Large intestine (tissue), 3 donors: ENCODE data around the gene OR52M1. TPM values are rescaled to one million over a fixed set of nuclear protein-coding genes. Genes with fewer than 3 reads are reported as not detected.
"Not testable (repeated sequence)": the region's sequence is repeated elsewhere in the genome, so short reads cannot be mapped to it uniquely, and the experiment has no call there.

ENCODE experiments used
- DNase-seq, 2 donors: peaks; one replicate each; pipeline versions ENCODE4 v3.0.0 to v3.0.0-alpha.2; 2013
- H3K27ac ChIP-seq: one replicate; pipeline ENCODE4 v1.5.1; 2013; ENCODE audit warnings: low read length
- H3K27me3 ChIP-seq: 2 replicates; pipeline ENCODE4 v1.6.1; 2013; ENCODE audit warnings: low read length; ENCODE audit not compliant: control insufficient read depth, insufficient read depth
- H3K36me3 ChIP-seq: 2 replicates; pipeline ENCODE4 v1.6.1; 2013; ENCODE audit warnings: low read length; ENCODE audit not compliant: control insufficient read depth, insufficient read depth
- H3K4me1 ChIP-seq: one replicate; pipeline ENCODE4 v1.6.1; 2013; ENCODE audit warnings: low read length; ENCODE audit not compliant: control insufficient read depth, insufficient read depth
- H3K4me3 ChIP-seq: one replicate; pipeline ENCODE4 v1.5.1; 2013; ENCODE audit warnings: low read length
- H3K9me3 ChIP-seq: one replicate; pipeline ENCODE4 v1.6.1; 2013; ENCODE audit warnings: mild to moderate bottlenecking, low read depth, low read length, moderate library complexity; ENCODE audit not compliant: control insufficient read depth
- WGBS: methylation state at CpG from one replicate; pipeline ENCODE4 v1.1.5; 2013; ENCODE audit warnings: low lambda C conversion rate; ENCODE audit not compliant: insufficient coverage; 5-methylcytosine and 5-hydroxymethylcytosine counted together
- polyA plus RNA-seq: library from polyadenylated mRNA; unstranded; fragments of 120-200 nt; gene quantifications from one replicate; pipeline ENCODE4 v1.2.1, GENCODE V29; 2013

The OR52M1 gene
- polyA plus RNA-seq, 1 donor = not detected

DNA sequence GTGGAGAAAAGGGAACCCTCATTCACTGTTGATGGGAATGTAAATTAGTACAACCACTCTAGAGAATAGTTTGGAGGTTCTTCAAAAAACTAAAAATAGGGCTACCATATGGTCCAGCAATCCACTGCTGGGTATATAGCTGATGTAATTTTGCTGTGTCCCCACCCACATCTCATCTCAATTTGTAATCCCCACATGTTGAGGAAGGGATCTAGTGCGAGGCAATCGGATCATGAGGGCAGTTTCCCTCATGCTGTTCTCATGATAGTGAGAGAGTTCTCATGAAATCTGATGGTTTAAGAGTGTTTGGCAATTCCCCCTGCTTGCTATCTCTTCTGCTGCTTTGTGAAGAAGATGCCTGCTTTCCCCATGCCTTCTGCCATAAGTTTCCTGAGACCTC is 17.1 kb upstream of the OR52M1 start:
- H3K4me3 ChIP-seq = no peak overlapping the region
- no peak for DNase-seq
- WGBS = no CpG with 5 or more reads among the region's 2 CpGs

DNA sequence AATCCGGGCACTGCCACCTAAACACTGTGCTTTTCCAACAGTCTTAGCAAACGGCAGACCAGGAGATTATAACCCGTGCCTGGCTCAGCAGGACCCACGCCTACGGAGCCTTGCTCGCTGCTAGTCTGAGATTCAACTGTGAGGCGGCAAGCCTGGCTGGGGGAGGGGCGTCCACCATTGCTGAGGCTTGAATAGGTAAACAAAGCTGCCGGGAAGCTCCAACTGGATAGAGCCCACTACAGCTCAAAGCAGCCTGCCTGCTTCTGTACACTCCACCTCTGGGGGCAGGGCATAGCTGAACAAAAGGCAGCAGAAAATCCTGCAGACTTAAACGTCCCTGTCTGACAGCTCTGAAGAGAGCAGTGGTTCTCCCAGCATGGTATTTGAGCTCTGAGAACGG is 13.3 kb upstream of the OR52M1 start:
- H3K27me3 ChIP-seq, DNase-seq, H3K4me3 ChIP-seq, H3K9me3 ChIP-seq, H3K4me1 ChIP-seq, H3K27ac ChIP-seq, H3K36me3 ChIP-seq: not testable (repeated sequence)
- WGBS = no CpG with 5 or more reads among the region's 11 CpGs

More for the DNA sequence above, 17.1 kb upstream of the OR52M1 start:
- no peaks in the 10 kb centered on the region for H3K9me3 ChIP-seq
- no peaks in the 10 kb centered on the region for H3K36me3 ChIP-seq
- H3K4me1 ChIP-seq = no peaks in the 10 kb centered on the region
- H3K27ac ChIP-seq = no peak overlapping the region
- no peaks in the 10 kb centered on the region for H3K27me3 ChIP-seq

DNA sequence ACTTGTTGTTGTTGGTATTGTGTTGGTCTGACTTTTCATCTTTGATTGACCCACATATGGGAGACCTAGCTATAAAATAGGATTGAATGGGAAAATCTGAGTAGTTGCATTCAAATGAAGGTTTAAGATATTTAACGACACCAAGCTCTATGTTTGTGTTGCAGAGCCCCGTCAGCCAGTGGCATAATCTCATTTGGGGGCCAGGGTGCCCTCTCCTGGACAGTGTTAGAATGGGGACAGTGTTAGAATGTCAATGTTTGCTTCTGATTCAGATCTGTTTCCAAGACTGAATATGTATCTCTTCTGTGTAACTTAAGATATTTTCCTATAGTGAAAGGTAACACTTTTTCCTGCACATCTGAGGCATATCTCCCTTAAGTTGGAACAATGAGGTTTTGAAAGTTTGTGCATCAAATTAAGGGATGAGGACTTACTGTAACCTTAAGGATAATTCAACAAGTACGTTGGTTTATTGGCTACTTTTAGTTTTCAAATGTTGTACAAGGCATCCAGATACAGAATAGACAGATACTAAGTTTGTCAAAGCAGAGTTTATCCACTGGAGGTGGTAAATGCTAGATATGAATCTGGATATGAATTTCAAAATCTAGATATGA is 5.3 kb upstream of the OR52M1 start:
- H3K4me3 ChIP-seq = no peak overlapping the region
- H3K36me3 ChIP-seq = no peaks in the 10 kb centered on the region
- WGBS = 88% methylated on average over 1 of the region's 3 CpGs
- no peaks in the 10 kb centered on the region for H3K27me3 ChIP-seq
- DNase-seq = peak; percentile 16 to 26
- H3K9me3 ChIP-seq = no peaks in the 10 kb centered on the region
- H3K27ac ChIP-seq = no peak overlapping the region
- H3K4me1 ChIP-seq = no peaks in the 10 kb centered on the region

DNA sequence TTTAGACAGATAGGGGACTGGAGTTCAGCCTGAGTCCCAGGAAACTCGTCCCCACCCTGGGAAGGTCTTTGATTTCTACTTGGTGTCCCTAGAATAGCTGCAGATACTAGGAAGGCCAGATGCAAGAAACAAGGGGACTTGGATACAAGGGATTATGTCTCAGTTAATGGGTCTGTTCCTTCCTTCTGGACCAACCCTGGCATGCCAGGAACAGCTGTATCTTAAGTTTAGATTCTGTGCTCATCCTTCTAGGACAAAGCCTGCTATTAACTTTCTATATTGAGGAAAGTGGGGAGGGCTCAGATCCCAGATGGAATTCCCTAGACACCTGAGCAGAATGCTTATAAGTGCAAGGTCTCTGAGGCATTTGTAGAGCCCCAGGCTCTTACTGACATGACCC is 3.9 kb upstream of the OR52M1 start:
- WGBS = no CpG with 5 or more reads among the region's 1 CpG
- no peak for DNase-seq
- no peaks in the 10 kb centered on the region for H3K9me3 ChIP-seq
- H3K36me3 ChIP-seq = no peaks in the 10 kb centered on the region
- H3K4me1 ChIP-seq = no peaks in the 10 kb centered on the region
- no peak overlapping the region for H3K27ac ChIP-seq
- H3K4me3 ChIP-seq = no peak overlapping the region
- H3K27me3 ChIP-seq = no peaks in the 10 kb centered on the region

DNA sequence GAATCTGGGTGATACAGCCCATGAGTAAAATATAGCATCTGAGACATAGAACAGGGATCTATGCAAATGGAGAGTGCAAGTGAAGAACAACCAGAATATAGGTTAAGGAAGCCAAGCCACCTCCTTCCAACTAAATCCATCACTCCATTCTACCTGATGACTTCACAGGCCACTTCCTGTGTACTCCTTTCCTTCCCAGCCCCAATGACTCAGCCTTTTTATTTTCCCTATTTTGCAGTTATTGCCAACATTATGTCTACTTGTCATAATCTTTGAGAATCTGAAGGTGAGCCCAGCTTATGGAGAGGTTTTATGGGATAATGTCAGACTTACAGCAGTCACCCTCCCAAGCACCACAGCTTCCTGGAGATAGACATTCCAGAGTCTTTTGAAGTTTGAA is 1.4 kb upstream of the OR52M1 start:
- no peaks in the 10 kb centered on the region for H3K27me3 ChIP-seq
- DNase-seq = no peak
- H3K36me3 ChIP-seq = no peaks in the 10 kb centered on the region
- H3K27ac ChIP-seq = no peak overlapping the region
- no peaks in the 10 kb centered on the region for H3K9me3 ChIP-seq
- peaks cover 10% of the 10 kb centered on the region for H3K4me1 ChIP-seq
- no peak overlapping the region for H3K4me3 ChIP-seq

DNA sequence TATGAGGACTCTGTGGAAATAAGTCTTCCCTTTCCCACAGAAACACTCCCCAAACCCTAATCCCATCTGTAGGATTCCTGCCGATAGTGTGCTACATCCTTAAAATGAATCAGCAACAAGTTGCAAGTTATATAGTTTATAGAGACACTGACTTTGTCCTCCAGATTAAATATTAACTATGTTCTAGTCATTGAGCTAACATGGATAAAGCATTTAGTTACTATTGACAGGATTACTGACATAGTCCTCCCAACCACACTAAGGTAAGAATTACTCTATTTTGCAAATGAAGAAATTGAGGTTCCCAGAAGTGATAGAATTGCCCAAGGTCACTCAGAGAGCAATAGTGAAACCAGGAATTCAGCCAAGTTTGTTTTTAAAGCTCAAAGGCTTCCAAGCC is 1.9 kb downstream of the OR52M1 start:
- H3K4me1 ChIP-seq = peaks cover 10% of the 10 kb centered on the region
- H3K4me3 ChIP-seq = no peak overlapping the region
- DNase-seq = peak in 1 of 2 donors; percentile 75
- no peaks in the 10 kb centered on the region for H3K27me3 ChIP-seq
- peak overlapping the region; percentile 47 for H3K27ac ChIP-seq
- no CpG with 5 or more reads among the region's 1 CpG for WGBS
- no peaks in the 10 kb centered on the region for H3K36me3 ChIP-seq
- peaks cover 6% of the 10 kb centered on the region for H3K9me3 ChIP-seq

DNA sequence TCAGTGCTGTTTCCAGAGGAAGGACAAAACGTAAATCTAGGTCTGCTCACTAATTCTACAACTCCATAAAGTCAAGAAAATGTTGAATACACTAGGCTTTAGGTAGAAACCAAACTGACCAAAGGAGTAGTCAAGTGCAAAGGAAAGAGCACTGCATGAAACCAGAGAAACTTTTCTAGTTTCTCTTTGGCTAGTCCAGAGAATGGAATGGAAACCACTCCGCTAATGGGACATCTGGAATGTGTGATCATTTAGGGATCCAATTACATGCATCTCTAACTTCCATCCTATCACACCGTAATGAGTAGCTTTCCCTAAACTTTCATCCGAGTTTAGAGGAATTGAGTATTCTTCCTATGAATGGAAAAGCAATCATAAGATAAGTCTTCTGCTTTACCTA is 2.4 kb downstream of the OR52M1 start:
- peaks cover 10% of the 10 kb centered on the region for H3K4me1 ChIP-seq
- H3K27ac ChIP-seq = peak overlapping the region; percentile 47
- no peak for DNase-seq
- WGBS = 100% methylated on average over 2 of the region's 4 CpGs
- H3K9me3 ChIP-seq = peaks cover 6% of the 10 kb centered on the region
- no peaks in the 10 kb centered on the region for H3K27me3 ChIP-seq
- no peaks in the 10 kb centered on the region for H3K36me3 ChIP-seq
- H3K4me3 ChIP-seq = no peak overlapping the region

DNA sequence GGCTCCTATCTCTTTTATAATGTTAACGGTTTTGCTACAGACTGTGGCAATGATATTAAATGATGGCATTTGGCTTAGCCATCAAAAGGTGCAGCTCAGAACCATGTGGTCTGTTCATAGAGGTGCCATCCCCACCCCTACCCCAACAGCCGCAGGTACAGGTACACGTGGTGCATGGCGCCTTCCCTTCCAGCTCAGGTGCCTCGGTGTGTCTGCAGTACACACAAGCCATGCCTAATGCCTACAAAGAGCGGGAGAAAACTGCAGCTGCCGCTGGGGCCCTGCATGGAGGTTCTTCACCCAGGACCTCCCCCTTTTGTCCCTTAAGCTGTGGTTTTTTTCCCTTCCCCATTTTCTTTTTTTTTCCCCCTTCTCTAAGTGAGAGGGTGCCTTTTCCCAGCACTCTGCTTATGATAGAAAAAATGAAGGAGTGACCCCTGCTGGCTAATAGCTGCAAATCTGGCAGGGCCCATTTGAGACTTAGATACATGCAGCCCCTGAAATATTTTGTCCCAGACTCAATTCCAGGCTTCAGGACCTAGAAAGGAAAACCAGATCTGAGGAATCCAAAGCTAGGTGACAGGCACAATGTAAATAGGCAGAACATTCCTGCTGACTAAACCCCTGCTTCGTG is 6.5 kb downstream of the OR52M1 start:
- Histone ChIP-seq H3K27me3 (no peaks in the 10 kb centered on the region), H3K4me1 (peaks cover 10% of the 10 kb centered on the region), H3K9me3 (peaks cover 9% of the 10 kb centered on the region), H3K36me3 (no peaks in the 10 kb centered on the region), H3K27ac (no peak overlapping the region), H3K4me3 (no peak overlapping the region)
- 72% methylated on average over 3 of the region's 8 CpGs for WGBS
- DNase-seq = peak in 1 of 2 donors; percentile 46

DNA sequence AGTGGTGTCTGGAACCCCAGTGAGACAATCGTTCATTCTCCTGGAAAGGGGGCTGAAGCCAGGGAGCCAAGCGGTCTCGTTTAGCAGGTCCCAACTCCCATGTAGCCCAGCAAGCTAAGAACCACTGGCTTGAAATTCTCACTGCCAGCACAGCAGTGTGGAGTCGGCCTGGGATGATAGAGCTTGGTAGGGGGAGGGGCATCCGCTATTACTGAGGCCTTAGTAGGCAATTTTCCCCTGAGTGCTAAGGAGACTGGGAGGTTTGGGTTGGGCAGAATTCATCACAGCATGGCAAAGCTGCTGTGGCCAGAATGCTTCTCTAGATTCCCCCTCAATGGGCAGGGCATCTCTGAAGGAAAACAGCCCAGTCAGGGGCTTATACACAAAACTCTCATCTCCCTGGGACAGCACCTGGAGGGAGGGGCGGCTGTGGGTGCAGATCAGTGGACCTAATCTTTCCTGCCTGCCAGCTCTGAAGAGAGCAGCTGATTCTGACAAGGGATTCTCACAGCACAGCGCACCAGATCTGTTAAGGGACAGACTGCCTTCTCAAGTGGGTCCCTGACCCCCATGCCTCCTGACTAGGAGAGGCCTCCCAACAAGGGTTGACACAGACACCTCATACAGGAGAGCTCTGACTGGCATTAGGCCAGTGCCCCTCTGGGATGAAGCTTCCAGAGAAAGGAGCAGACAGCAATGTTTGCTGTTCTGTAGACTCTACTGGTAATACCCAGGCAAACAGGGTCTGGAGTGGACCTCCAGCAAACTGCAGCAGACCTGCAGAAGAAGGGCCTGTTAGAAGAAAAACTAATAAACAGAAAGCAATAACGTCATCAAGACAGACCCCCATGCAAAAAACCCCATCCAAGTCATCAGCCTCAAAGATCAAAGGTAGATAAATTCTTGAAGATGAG is 14.8 kb downstream of the OR52M1 start:
- H3K27ac ChIP-seq = no peak overlapping the region
- H3K36me3 ChIP-seq = no peaks in the 10 kb centered on the region
- no peak overlapping the region for H3K4me3 ChIP-seq
- H3K27me3 ChIP-seq = no peaks in the 10 kb centered on the region
- no peak for DNase-seq
- WGBS = no CpG with 5 or more reads among the region's 8 CpGs
- H3K9me3 ChIP-seq = peaks cover 2% of the 10 kb centered on the region
- peaks cover 11% of the 10 kb centered on the region for H3K4me1 ChIP-seq

DNA sequence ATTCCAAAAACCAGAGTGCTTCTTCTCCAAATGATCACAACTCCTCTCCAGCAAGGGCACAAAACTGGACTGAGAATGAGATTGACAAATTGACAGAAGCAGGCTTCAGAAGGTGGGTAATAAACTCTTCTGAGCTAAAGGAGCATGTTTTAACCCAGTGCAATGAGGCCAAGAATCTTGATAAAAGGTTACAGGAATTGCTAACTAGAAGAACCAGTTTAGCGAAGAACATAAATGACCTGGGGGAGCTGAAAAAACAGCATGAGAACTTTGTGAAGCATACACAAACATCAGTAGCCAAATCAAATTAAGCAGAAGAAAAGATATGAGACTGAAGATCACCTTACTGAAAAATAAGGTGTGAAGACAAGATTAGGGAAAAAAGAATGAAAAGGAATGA is 15.5 kb downstream of the OR52M1 start:
- H3K27ac ChIP-seq = no peak overlapping the region
- WGBS = 20% methylated on average over 1 of the region's 1 CpG

More for the DNA sequence above, 15.5 kb downstream of the OR52M1 start:
- no peak overlapping the region for H3K4me3 ChIP-seq
- H3K36me3 ChIP-seq = no peaks in the 10 kb centered on the region
- peaks cover 11% of the 10 kb centered on the region for H3K4me1 ChIP-seq
- DNase-seq = peak; percentile 45 to 84
- no peaks in the 10 kb centered on the region for H3K27me3 ChIP-seq
- H3K9me3 ChIP-seq = peaks cover 2% of the 10 kb centered on the region
